HG02840 (cell line): ENCODE results near the gene ATP1A3.
A peak's percentile ranks its signal among the peaks of the same experiment; 100 is the strongest.
"Not testable (repeated sequence)": the region's sequence is repeated elsewhere in the genome, so short reads cannot be mapped to it uniquely, and the experiment has no call there.

Source experiments
- ATAC-seq: cut with Tn5 transposase; IDR thresholded peaks from one replicate; pipeline ENCODE4 v1.9.1; 2021; ENCODE audit warnings: mild to moderate bottlenecking, moderate library complexity, moderate number of reproducible peaks; ENCODE audit not compliant: unreplicated experiment, low FRiP score

ATP1A3 gene

GRCh38 chr19:41955521-41955920 lies 38.5 kb downstream of the ATP1A3 start:
- ATAC-seq: no peak

DNA sequence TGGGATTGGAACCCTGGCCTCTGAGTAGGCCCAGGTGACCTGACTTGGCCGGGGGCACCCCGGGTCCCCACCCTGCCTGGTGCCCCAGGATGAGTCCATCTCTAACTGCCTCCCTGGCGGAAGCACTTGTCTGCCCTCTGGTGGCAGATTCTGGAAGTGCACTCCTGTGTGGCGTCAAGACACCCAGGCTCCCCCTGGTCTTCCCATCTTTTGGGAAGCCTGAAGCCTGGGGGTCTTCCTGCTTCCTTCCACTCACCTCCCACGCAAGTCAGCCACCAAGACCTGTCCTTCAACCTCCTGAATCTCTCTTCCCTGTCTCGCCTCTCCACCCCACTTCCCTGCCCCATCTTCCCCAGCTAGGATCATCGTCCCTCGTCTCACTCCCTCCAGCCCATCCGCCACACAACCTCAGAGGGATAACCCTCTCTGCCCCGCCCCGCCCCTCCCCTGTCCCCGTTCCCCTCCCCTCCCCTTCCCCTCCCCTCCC lies 42.3 kb downstream of the ATP1A3 start:
- ATAC-seq: no peak

DNA sequence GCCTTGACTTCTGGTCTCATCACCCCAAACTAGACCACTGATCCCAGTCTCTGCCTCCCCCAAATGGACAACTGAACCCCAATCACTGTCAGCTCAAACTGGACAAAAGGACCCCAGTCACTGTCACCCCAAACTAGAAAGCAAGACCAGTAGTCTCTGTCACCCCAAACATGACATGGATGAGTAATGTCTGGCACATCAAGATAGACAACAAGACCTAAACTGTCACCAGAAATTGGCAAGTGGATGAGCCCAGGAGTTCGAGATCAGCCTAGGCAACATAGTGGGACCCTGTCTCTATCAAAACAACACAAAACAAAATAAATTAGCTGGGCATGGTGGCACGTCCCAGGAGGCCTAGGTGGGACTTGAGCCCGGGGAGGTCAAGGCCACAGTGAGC lies 46.9 kb downstream of the ATP1A3 start:
- no peak for ATAC-seq

GRCh38 chr19:41945135-41945766 lies 48.8 kb downstream of the ATP1A3 start:
- ATAC-seq: peak; percentile 82

- ATAC-seq: no peak
Observed at GRCh38 chr19:41944336-41944735, 49.7 kb downstream of the ATP1A3 start.

DNA sequence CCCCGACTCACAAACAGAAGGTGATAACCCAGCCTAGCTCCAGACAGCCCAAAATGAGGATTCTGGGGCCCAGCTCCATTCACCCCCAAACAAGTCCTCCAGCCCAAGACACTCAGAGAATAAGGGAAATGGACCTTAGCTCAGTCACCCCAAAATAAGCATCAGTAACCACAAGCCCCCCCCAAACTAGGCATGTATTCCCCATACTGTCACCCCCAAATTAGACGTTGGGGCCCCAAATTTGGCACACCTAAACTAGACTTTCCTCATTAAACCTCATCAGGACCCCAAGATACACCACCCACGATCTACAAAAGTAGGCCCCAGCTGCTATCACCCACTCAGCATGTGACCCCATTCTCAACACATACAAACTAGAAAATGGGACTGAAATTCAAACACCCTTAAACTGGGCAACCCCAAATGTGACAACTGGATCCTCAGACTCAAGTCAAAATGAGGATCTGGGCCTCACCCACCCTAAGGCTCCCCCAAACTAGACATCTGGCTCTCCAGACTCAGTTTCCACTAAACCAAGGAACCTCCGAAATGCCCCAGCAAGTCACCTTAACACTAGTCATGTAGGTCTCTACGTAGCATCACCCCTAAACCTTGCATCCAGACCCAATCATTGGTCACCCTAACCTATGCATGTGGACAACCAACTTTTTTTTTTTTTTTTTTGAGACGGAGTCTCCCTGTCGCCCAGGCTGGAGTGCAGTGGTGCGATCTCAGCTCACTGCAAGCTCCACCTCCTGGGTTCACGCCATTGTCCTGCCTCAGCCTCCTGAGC lies 52.4 kb downstream of the ATP1A3 start:
- no peak for ATAC-seq

GRCh38 chr19:41940731-41941409 lies 53.2 kb downstream of the ATP1A3 start:
- no peak for ATAC-seq

DNA sequence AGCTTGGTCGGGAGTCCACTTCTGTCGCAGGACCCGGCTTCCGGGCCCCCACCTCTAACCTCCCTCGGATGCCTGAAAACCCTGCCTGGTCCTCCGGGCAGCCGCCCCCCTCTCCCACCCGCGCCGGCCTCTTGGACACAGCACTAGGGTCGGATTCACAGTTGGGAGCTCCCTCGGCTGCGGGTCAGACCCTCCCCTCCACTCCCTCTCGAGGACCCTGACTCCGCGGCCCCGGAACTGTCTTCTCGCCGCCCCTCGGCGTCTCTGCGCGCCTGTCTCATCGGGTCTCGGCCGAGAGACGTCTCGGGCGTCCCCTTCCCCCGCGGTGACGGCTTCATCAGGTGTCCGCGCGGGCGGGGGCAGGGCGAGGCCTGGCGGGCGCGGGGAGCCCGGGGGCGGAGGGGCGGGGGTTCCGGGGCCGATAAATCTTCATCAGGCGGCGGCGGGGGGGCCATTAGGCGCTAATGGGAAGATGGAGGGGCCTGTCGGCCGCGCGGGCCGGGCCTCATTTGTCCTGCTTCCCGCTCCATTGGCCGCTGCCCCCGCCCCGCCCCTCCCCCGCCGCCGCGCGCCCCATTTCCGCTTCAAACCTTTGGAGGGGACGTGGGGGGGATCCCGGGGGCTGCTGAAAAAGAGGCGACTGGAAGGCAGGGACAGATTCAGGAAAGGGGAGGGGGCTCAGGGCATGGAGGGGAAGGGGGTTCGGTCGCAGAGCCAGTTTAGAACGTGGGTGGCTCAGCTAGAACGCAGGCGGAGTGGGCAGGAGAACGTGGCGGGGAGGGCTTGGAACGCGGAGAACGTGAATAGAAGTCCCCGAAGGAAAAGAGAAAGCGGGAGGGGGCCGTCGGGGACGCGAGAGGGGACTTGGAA lies 53.9 kb downstream of the ATP1A3 start:
- no peak for ATAC-seq

GRCh38 chr19:41939209-41939608 lies 54.8 kb downstream of the ATP1A3 start:
- not testable (repeated sequence) for ATAC-seq

- no peak for ATAC-seq
Observed at GRCh38 chr19:41937525-41938468, 56.2 kb downstream of the ATP1A3 start.

GRCh38 chr19:41936961-41937360 lies 57.1 kb downstream of the ATP1A3 start:
- ATAC-seq: no peak

- no peak for ATAC-seq
Observed at GRCh38 chr19:41936416-41936850, 57.6 kb downstream of the ATP1A3 start.

- no peak for ATAC-seq
Observed at GRCh38 chr19:41935760-41936415, 58.1 kb downstream of the ATP1A3 start.

- no peak for ATAC-seq
Observed at GRCh38 chr19:41934849-41935374, 59.1 kb downstream of the ATP1A3 start.

DNA sequence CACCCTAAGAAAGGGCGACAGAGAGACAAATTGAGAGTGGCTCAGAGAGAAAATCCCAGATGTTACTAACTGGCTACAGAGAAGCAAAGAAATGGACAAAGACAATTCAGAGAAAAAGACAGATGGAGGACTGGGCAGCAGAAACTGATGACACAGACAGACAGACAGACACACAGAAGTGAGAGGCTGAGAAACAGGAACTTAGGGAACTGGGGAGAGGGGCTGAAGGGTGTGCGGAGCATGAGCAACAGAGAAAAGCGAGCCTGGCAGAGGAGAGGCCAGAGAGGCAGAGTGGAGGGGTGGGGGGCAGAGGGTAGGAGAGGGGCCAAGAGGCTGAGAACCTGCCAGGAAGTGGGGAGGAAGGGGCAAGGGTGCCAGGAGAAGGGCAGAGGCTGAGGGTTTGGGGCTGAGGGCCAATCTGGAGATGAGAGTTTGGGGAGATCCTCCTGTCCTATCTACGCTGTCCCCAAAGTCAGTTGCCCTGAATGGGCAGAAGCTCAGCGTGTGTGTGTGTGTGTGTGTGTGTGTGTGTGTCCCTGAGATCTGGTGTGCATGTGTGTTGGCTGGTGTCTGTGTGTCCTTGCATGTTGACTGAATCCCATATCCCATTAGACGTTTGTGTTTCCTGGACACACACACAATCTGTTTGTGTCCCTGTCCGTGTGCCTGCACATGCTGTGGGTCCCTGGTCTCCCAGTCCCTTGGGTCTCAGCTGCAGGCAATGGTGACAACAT lies 60.2 kb downstream of the ATP1A3 start:
- no peak for ATAC-seq

DNA sequence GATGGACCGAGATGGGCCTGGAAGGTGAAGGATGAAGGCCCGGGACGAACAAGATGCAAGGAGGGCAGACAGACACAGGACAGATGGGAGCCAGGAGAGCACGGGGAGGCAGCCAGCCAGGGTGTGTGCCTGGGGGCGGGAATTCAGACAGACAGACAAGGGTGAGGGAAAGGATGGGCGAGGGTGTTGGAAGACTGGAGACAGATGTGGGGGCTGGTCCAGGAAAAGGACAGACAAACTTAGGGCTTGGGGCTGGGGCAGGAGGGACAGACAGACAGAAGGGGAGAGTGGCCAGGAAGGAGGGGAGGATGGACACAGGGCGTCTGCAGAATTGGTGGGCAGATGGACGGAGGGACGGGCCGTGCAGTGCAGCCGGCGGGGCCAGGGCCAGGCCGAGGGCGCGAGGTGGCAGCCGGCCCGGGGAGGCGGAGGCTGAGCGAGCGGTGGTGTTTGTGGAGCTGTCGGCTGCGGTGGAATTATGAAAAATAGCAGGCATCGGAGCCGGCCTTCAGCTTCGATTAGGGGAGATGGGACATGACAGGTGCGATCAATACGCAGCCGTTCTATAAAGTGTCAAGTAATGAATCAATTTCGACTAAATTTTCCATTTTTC lies 61.2 kb downstream of the ATP1A3 start:
- ATAC-seq: no peak

DNA sequence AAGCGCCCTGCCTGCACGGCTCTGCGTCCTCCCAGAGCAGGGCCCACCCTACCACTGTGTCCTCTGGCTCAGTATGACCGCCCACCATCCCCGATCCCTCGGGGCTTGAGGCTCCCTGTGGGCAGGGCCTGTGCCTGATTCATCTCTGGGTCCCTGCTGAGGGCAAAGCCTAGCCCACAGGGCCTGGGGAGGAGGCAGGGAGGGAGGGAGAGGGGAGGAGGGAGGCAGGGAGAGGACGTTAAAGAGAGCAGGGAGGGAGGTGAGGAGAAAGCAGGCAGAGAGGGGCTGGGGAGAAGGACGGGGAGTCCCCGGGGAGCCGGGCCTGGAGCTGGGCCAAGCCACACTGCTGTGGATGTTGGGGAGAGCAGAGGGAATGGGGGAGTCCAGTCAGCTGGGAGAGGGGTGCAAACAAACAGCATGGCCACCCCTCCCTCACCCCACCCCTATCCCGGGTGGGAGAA lies 61.7 kb downstream of the ATP1A3 start:
- no peak for ATAC-seq
